WTC11 (cell line): Measurements from ENCODE around the gene PIMREG.

Experiments
- ATF3 ChIP-seq: sonication (generic); formaldehyde crosslinking; conservative IDR thresholded peaks from 2 replicates; pipeline ENCODE4 v1.8.1; 2022; ENCODE audit warnings: mild to moderate bottlenecking, missing genetic modification reagents
- CBFB ChIP-seq: sonication (generic); formaldehyde crosslinking; IDR thresholded peaks from 2 replicates; pipeline ENCODE4 v1.8.1; 2022; ENCODE audit warnings: mild to moderate bottlenecking, low read depth, missing genetic modification reagents
- ESRRA ChIP-seq: sonication (generic); formaldehyde crosslinking; IDR thresholded peaks from 2 replicates; pipeline ENCODE4 v1.8.1; 2022; ENCODE audit warnings: mild to moderate bottlenecking, missing genetic modification reagents, borderline replicate concordance
- GABPB1 ChIP-seq: sonication (generic); formaldehyde crosslinking; IDR thresholded peaks from 2 replicates; pipeline ENCODE4 v1.8.1; 2023; ENCODE audit warnings: mild to moderate bottlenecking, missing genetic modification reagents
- NFYB ChIP-seq: sonication (generic); formaldehyde crosslinking; conservative IDR thresholded peaks from 2 replicates; pipeline ENCODE4 v1.8.0; 2022; ENCODE audit warnings: low read depth, missing genetic modification reagents
- ZNF121 ChIP-seq: sonication (generic); formaldehyde crosslinking; IDR thresholded peaks from 2 replicates; pipeline ENCODE4 v1.8.0; 2023; ENCODE audit warnings: missing genetic modification reagents
- ZNF219 ChIP-seq: sonication (generic); formaldehyde crosslinking; IDR thresholded peaks from 2 replicates; pipeline ENCODE4 v1.8.0; 2023; ENCODE audit warnings: missing genetic modification reagents, mild to moderate bottlenecking, borderline replicate concordance
- ZNF423 ChIP-seq: fragments of 250-450 bp; sonication (Bioruptor Pico); IDR thresholded peaks from 2 replicates; pipeline ENCODE4 v2.1.2; 2022; ENCODE audit warnings: mild to moderate bottlenecking, moderate library complexity
- TF ChIP-seq, protein P1 (sequence below): sonication (generic); formaldehyde crosslinking; IDR thresholded peaks from 2 replicates; pipeline ENCODE4 v1.8.1; 2023; ENCODE audit warnings: mild to moderate bottlenecking, moderate library complexity, missing genetic modification reagents
- TF ChIP-seq, protein P2 (sequence below): sonication (generic); formaldehyde crosslinking; IDR thresholded peaks from 2 replicates; pipeline ENCODE4 v1.8.0; 2023; ENCODE audit warnings: mild to moderate bottlenecking, missing genetic modification reagents
- TF ChIP-seq, protein P3 (sequence below): fragments of 200-600 bp; IDR thresholded peaks from 2 replicates; pipeline ENCODE4 v1.8.0; 2022; ENCODE audit warnings: antibody characterized with exemption
- TF ChIP-seq, protein P4 (sequence below): sonication (generic); formaldehyde crosslinking; IDR thresholded peaks from 2 replicates; pipeline ENCODE4 v1.8.1; 2022; ENCODE audit warnings: low read depth, missing genetic modification reagents, borderline replicate concordance
- TF ChIP-seq, protein P5 (sequence below): sonication (generic); formaldehyde crosslinking; IDR thresholded peaks from 2 replicates; pipeline ENCODE4 v1.8.1; 2023; ENCODE audit warnings: mild to moderate bottlenecking, missing genetic modification reagents, moderate library complexity

- TF ChIP-seq, protein P1, sequence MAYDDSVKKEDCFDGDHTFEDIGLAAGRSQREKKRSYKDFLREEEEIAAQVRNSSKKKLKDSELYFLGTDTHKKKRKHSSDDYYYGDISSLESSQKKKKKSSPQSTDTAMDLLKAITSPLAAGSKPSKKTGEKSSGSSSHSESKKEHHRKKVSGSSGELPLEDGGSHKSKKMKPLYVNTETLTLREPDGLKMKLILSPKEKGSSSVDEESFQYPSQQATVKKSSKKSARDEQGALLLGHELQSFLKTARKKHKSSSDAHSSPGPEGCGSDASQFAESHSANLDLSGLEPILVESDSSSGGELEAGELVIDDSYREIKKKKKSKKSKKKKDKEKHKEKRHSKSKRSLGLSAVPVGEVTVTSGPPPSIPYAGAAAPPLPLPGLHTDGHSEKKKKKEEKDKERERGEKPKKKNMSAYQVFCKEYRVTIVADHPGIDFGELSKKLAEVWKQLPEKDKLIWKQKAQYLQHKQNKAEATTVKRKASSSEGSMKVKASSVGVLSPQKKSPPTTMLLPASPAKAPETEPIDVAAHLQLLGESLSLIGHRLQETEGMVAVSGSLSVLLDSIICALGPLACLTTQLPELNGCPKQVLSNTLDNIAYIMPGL: no peak
- TF ChIP-seq, protein P2, sequence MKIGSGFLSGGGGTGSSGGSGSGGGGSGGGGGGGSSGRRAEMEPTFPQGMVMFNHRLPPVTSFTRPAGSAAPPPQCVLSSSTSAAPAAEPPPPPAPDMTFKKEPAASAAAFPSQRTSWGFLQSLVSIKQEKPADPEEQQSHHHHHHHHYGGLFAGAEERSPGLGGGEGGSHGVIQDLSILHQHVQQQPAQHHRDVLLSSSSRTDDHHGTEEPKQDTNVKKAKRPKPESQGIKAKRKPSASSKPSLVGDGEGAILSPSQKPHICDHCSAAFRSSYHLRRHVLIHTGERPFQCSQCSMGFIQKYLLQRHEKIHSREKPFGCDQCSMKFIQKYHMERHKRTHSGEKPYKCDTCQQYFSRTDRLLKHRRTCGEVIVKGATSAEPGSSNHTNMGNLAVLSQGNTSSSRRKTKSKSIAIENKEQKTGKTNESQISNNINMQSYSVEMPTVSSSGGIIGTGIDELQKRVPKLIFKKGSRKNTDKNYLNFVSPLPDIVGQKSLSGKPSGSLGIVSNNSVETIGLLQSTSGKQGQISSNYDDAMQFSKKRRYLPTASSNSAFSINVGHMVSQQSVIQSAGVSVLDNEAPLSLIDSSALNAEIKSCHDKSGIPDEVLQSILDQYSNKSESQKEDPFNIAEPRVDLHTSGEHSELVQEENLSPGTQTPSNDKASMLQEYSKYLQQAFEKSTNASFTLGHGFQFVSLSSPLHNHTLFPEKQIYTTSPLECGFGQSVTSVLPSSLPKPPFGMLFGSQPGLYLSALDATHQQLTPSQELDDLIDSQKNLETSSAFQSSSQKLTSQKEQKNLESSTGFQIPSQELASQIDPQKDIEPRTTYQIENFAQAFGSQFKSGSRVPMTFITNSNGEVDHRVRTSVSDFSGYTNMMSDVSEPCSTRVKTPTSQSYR (CRISPR knock-in tag): no peak
- TF ChIP-seq, protein P3, sequence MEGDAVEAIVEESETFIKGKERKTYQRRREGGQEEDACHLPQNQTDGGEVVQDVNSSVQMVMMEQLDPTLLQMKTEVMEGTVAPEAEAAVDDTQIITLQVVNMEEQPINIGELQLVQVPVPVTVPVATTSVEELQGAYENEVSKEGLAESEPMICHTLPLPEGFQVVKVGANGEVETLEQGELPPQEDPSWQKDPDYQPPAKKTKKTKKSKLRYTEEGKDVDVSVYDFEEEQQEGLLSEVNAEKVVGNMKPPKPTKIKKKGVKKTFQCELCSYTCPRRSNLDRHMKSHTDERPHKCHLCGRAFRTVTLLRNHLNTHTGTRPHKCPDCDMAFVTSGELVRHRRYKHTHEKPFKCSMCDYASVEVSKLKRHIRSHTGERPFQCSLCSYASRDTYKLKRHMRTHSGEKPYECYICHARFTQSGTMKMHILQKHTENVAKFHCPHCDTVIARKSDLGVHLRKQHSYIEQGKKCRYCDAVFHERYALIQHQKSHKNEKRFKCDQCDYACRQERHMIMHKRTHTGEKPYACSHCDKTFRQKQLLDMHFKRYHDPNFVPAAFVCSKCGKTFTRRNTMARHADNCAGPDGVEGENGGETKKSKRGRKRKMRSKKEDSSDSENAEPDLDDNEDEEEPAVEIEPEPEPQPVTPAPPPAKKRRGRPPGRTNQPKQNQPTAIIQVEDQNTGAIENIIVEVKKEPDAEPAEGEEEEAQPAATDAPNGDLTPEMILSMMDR: no peak
- TF ChIP-seq ATF3 (CRISPR knock-in tag): no peak
- TF ChIP-seq NFYB: no peak
- TF ChIP-seq ZNF219 (CRISPR knock-in tag): no peak
- no peak for TF ChIP-seq CBFB
- TF ChIP-seq, protein P4, sequence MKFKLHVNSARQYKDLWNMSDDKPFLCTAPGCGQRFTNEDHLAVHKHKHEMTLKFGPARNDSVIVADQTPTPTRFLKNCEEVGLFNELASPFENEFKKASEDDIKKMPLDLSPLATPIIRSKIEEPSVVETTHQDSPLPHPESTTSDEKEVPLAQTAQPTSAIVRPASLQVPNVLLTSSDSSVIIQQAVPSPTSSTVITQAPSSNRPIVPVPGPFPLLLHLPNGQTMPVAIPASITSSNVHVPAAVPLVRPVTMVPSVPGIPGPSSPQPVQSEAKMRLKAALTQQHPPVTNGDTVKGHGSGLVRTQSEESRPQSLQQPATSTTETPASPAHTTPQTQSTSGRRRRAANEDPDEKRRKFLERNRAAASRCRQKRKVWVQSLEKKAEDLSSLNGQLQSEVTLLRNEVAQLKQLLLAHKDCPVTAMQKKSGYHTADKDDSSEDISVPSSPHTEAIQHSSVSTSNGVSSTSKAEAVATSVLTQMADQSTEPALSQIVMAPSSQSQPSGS (CRISPR knock-in tag): no peak
- TF ChIP-seq GABPB1: no peak
- TF ChIP-seq ZNF121 (CRISPR knock-in tag): no peak
- TF ChIP-seq, protein P5, sequence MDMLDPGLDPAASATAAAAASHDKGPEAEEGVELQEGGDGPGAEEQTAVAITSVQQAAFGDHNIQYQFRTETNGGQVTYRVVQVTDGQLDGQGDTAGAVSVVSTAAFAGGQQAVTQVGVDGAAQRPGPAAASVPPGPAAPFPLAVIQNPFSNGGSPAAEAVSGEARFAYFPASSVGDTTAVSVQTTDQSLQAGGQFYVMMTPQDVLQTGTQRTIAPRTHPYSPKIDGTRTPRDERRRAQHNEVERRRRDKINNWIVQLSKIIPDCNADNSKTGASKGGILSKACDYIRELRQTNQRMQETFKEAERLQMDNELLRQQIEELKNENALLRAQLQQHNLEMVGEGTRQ (CRISPR knock-in tag): no peak
- TF ChIP-seq ZNF423 (CRISPR knock-in tag): no peak
- TF ChIP-seq ESRRA (CRISPR knock-in tag): no peak
Measured at GRCh38 chr17:6453279-6454024, 9.2 kb downstream of the PIMREG start.
